NCI-H446 treated with DMSO at 0.1 percent for 48 hours (cell line): ENCODE data around the gene CDH4.
"Not testable (repeated sequence)": the region's sequence is repeated elsewhere in the genome, so short reads cannot be mapped to it uniquely, and the experiment has no call there.

Experiments used
- DNase-seq: peaks from one replicate; lab custom pipeline; 2025; lab: John Stamatoyannopoulos, UW

The CDH4 gene

DNA sequence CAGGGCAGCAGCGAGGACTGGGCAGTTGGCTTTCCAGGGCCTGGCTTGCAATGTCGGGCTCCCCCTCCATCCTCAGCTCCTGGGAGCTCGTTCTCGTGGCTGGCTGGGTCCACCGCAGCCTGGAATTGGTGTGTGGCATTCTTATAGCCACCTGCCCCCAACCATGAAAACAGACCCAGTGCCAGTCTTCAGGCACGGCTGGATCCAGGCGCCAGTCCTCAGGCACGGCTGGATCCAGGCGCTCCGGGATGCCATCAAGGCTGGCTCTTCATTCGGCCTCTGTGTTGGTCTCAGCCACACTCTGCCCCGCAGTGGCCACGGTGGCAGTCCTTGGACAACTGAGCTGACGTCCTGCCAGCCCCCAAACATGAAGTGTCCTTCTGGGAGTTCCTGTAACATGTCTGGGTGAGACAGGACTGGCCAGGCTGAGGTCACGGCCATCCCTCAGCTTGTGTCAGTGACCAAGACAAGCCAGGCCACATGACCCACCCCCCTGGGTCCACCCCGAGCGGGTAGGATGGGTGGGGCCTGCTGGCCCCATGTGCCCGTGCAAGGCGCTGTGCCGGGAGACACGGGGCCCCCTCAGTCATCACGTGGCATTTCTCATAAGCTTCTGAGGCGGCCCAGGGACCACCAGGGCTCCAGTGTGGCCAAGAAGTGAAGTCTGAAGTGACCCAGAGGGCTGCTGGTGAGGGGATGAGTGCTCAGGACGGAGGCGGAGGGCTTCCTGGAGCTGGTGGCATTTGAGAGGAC lies 714.6 kb downstream of the CDH4 start:
- no peak for DNase-seq

DNA sequence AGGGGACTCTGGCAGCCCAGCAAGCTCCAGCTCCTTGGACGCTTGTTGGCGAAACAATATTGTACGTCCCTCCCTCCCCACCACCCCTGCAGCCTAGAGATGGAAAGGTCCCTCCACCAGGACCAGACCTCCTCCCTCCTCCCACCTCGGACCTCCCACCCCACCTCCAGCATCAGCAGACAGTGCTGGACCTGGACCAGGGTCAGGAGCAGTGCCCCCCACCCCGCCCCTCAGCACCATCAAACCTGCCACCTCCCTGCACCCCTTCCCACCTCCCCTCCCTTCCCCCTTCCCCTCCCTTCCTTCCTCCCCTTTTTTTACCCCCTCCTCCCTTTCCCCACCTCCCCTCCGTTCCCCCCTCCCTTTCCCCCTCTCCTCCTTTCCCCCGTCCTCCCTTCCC lies 715.2 kb downstream of the CDH4 start:
- DNase-seq: no peak

DNA sequence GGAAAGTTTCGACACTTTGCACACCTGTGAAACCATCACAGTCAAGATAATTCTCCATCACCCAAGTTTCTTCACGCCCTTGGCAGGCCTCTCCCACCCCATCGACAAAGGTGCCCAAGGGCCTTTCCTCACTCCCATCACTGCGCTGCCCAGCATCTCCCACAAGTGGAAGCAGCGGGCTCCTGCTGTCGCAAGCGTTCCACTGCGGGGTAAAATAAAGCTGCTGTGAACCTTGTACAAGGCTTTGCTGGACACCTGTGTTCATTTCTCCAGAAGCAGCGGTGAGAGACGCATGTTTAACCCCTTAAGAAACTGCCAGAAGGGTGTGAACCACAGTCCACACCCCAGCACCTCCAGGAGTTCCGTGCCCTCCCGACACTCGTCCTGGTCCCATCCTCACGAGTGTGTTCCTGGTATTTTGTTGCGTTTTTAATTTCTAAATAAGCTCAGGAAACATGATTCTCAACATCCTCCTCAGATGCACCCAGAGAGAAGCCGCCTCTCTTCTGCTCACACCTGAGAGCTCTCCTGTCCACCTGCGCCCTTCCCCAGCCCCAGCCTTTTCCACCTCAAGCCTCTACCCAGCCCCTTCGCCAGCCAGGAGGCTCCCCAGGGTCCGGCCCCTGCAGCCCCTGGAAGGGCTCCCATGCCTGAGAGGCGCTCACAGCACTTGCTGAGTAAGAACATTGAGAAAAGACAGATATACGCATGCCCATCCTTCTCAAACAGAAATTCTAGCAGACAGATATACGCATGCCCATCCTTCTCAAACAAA lies 716.2 kb downstream of the CDH4 start:
- no peak for DNase-seq

DNA sequence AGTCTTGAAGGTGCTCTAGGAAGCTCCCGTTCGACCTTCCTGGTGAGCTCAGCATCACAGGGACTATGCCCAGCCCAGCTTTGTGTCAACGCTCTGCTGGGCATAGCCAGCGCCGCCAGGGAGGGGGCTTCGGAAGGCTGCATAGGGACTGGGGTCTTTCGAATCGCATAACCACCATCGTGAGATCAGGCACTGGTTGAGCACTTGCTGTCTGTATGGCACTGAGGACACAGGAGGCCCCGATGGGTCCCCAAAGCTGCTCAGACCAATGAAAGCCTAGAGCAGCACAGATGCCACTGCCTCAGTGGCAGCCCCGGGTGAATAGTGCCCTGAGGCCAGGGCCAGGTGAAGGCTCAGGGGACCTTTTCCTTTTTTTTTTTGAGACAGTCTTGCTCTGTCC lies 716.9 kb downstream of the CDH4 start:
- no peak for DNase-seq

DNA sequence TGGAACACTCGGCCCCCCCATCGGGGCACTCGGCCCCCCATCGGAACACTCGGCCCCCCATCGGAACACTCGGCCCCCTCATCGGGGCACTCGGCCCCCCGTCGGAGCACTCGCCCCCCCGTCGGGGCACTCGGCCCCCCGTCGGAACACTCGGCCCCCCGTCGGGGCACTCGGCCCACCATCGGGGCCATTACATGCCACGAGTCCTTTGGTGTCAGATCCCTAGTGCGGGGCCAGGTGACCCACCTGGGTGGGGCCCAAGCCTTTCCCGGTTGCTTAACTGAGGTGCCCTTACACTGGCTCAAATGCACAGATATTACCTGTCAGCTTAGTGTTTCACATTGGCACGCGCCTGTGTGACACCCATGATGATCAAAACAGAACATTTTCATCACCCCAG lies 717.7 kb downstream of the CDH4 start:
- no peak for DNase-seq

DNA sequence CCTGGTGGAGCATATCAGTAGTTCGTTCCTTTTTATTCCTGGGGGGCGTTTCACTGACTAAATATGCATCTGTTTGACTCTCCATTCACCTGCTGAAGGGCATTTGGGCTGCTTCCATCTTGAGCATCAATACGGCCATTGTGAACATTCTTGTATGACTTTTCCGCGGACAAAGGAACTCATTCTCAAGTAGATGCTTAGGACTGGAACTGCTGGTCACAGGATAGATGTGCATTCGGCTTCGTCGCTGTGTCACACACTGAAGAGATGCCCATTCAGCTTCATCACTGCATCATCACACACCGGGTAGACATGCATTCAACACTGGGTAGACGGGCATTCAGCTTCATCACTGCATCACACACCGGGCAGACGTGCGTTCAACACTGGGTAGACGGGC lies 718.3 kb downstream of the CDH4 start:
- no peak for DNase-seq

DNA sequence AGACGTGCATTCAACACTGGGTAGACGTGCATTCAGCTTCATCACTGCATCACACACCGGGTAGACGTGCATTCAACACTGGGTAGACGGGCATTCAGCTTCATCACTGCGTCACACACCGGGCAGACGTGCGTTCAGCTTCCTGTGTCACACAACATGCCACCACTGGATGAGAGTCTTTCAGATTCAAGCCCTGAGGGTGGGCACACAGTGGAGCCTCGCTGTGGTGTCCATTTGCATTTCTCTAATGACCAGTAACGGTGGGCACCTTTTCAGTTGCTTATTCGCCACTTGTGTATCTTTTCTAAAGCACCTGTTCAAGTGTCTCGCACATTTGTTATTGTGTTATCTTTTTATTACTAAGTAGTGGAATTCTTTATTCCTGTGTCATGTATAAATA lies 719.5 kb downstream of the CDH4 start:
- DNase-seq: not testable (repeated sequence)

DNA sequence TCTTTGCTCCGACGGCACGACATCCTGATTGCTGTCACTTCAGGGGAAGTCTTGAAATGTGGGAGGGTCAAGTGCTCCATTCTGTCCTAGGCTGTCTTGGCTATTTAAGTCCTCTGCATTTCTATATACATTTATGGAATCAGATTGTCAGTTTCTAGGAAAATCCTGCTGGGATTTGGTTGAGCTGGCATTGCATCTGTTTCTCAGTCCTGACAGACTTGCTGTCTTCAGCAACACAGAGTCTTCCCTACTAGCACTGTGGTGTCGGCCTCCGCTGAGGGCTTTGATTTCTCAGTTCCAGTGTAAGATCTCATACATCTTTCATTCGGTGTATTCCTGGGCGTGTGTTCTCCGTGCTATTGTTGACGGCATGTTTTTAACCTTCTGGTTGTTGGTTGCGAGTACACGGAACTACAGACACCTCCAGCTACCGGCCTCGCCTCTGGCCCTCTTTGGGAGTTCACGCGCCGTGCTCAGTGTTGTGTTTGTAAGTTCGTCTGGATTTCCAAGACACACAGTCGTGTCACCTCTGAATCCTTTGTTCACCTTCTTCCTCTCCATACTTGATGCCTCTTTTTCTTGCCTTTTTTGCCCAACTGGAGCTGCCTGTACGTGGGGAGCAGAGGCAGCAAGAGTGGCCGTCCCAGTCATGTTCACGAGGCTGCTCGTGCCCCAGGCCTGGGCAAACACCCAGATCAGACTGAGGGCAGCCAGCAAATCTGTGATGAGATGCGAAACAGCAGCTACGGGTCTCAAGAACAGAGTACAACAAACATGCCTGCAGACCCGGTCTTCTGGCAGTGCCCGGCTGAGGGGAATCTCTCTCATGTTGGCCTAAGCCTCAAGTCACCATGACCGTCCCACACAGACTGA lies 720.8 kb downstream of the CDH4 start:
- no peak for DNase-seq

DNA sequence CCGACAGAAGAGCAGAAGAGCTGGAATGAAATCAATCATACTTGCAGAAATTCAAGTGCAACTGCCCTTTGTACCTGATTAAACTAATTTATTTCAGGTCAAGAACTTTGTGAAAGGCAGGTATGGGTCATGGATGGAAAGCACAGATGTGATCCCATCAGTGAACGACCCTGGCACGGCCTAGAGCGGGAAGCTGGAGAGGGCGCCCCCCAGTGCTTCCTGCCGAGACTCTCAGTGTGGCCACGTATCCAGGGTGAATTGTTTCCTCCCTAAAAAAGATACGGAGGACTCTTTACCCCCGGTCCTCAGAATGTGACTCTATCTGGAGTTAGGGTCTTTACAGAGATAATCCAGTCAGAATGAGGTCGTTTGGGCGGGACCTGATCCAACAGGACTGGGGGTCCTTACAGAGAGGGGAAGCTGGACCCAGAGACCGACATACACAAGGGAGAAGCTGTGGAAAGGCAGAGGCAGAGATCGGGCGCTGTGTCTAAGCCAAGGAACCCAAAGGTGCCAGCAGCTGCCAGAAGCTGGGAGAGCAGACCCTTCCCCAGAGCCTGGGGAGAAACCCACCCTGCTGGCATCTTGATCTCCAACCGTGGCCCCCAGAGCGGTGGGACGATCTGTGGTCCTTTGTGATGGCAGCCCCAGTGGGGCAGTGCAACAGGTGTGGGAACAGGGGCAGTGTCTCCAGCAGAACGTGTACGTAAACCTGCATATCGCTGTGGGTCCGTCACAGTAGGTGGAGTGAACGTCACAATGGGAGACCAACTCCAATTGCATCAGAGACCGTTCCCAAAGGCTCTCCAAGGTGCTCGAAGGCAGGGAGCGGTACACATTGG lies 721.7 kb downstream of the CDH4 start:
- DNase-seq: no peak

DNA sequence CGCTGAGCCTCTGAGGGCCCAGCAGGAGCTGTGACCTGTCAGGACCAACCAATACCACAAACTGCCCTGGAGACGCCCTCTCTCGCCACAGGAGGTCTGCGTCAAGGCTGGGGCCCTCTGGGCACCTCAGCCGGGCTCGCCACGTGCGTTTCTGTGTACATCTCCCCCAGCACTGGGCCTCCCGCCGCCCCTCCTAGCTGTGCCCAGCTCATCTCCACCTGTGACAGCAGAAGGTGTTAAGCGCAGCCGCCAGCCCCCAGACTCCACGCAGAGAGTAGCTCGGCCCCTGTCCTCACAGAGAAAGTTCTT lies 722.2 kb downstream of the CDH4 start:
- DNase-seq: no peak

DNA sequence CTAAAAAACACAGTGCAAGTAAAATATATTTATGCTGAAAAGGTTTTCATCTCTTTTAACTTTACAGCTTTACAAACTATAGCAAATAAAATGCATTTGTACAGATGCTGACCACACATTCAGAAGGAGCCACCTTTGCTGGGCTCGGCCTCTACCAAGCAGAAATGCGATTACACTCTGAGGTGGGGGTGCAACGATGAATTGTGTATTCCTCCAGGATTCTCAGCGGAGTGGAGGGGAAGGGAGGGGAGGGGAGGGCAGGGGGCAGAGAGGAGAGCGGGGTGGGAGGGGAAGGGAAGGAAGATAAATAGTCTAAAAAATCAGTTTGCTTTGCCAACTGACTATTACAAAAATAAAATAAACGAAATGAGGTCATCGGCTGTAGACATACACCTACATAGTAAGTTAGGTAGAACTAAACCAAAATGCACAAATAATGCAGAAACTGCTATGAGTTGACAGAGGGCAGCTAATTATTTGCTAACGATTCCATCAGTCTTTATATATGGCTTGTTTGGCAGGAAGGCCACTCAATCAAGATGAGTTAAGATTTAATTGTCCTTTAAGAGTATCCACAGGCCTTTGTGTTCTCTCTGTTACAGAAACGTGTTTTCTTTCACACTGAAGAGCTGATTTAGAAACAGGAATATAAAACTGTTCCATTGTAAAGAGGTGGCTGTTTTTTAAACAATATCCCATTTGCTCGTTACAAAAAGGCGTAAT lies 723.5 kb downstream of the CDH4 start:
- no peak for DNase-seq

DNA sequence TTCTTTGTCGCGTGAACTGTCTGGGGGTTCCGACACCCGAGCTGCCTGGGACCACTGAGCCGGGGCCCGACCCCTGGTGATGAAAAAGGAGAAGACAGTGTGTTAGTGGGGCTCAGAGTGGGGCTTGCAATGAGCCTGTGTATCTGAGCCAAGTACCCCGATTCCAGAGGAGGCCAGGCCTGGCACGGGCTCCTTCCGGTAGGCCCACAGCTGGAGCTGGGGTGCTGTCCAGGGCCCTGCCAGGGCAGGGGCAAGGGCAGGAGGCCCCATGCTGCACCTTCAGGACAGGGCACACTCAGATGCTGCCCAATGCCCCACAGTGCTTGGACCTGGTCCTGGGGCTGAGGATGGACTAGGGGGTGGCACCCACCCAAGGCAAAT lies 724.2 kb downstream of the CDH4 start:
- DNase-seq: no peak

DNA sequence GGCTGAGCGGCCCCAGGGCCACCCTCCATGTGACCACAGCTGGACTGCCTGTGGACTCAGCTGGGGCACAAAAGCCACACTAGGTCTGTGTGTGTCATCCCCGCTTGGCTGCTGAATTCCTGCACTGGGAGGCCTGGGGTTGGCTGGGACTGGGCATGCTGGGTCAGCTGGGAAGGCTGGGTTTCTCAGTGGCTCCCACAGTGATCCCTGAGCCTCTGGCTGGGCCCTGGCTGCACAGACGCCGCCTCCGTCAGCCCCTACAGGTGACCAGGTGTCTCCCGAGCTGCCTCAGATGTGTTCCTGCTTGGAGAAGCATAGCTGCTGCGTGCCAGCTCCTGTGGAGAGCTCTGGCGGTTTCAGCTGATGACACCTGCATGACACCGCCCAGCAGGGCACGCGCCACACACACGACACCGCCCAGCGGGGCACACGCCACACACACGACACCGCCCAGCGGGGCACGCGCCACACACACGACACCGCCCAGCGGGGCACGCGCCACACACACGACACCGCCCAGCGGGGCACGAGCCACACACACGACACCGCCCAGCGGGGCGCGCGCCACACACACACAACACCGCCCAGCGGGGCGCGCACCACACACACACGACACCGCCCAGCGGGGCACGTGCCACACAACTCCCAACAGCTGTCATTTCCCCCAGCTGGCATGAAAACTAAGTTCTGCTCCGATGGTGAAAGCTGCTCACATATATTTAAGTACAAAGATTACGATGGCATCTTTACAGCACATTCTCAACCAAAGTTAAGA lies 724.8 kb downstream of the CDH4 start:
- no peak for DNase-seq

DNA sequence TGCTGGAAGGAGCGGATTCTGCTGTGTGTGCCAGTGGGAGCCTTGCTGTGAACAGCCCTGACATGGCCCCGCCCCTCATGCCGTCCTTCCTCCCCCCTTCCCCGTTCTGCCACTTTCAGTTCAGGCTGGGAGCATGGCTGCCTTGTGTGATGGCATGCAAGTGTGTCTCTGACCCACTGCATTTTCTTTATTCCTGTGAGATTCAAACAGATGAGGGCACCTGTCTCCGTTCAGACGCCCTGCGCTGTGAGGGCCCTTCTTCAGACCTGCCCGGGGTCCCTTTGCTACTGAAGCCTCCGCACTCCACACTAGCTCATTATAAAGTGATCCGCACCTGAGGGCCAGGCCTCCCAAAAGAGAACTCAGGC lies 725.3 kb downstream of the CDH4 start:
- no peak for DNase-seq

DNA sequence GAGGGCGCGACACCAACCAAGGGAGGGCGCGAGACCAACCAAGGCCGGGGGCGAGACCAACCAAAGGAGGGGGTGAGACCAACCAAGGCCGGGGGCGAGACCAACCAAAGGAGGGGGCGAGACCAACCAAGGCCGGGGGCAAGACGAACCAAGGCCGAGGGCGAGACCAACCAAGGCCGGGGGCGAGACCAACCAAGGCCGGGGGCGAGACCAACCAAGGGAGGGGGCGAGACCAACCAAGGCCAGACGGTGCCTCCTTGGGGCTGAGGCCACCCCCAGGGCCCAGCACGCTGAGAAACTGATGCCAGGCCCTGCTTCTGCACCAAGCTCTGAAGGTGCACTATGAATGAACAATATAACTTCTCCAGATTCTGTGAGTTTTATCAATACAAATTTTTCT lies 726.4 kb downstream of the CDH4 start:
- no peak for DNase-seq

DNA sequence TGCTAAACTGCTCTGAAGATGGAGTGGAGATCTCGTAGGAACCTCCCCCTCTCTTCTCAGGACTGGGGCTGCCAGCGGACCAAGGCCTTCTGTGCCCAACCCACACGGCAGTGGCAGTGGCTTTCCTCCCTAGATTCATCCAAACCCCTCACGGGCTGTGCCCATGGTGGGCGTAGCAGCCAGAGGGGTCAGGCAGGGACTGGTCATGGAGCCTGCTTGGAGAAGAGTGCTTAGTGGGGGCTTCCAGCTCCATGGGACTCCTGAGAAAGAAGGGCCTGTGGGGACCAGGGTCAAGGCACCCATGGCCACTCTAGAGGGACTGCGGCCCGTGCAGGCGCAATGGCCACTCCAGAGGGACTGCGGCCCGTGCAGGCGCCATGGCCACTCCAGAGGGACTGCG lies 727.0 kb downstream of the CDH4 start:
- DNase-seq: no peak

DNA sequence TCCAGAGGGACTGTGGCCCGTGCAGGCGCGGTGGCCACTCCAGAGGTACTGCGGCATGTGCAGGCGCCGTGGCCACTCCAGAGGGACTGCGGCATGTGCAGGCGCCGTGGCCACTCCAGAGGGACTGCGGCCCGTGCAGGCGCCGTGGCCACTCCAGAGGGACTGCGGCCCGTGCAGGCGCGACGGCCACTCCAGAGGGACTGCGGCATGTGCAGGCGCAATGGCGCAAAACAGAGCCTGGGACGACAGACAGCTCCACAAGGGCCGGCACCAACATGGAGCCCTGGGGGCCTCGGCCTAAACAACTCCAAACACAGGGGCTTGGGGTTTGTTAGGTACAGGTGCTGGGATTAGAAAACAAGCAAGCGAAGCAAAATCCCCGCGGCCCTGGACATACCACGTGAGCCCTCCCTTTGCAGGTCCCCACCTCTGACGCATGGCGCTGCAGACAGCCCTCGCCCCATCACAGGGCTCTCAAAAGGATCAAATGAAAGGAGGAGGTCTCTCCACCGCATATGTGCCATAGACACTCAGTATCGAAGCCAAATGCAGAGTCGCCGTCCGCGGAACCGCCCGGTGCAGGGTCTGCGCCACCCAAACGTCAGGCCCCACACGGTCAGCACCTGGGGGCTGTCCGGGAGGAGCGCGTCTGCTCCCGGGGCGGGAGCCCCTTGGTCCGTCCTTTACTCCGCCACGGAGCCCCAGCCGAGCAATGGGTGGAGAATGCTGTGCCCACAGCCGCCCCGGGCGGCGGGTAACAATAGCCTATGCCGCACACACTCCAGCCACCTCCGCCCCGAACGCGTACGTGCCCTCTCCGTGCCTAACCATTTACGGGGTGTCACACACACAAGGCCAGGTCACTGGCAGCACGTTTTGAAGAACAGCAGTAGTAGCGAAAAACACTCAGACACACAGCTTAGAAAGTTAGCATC lies 727.9 kb downstream of the CDH4 start:
- no peak for DNase-seq

DNA sequence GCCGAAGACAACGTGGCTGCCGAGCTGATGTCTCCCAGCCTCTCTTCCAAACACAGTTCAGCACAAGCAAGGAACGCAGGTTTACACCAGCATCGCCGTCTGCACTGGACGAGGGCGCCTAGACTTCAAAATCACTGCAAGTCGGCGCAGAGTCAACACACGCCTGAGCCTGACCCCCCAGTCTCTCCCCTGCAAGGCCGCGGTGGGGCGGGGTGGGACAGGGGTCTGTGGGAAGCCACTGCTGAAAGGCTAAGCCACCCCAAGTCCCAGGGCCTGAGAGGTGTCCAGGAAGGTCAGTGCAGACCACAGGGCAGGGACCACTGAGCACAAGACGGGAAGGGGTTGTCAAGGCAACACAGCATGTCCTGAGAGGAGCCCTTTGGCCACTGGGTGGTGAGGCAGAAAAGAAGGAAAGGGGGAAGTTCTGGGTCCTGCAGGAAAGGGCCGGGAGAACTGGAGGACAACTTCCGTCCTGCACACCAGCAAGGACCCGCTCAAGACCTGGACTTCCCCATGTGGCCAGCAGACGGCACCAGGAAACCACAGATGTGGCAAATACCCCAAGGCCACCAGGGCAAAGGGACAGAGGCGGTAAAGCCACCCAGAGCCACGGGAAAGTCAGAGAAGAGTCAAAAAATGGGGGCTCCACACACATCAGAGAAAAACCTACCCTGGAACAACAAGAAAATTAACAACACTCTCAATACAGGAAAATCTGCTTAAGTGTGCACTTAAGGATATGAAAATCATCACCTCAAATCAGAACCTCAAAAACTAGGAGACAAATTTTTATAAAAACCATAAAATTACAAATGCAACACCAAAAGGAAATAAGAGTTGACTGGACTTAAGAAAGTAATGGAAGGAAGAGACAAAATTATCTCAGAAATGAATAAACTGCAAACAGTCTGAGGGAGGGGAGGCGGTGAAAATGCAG lies 728.9 kb downstream of the CDH4 start:
- no peak for DNase-seq
